ENCODE measurements around the gene SLC49A4. TPM values are rescaled to one million over a fixed set of nuclear protein-coding genes. Genes with fewer than 3 reads are reported as not detected.

SLC49A4 gene
- total RNA-seq, 1 experiment from 2014 or later = 41.6 TPM

DNA sequence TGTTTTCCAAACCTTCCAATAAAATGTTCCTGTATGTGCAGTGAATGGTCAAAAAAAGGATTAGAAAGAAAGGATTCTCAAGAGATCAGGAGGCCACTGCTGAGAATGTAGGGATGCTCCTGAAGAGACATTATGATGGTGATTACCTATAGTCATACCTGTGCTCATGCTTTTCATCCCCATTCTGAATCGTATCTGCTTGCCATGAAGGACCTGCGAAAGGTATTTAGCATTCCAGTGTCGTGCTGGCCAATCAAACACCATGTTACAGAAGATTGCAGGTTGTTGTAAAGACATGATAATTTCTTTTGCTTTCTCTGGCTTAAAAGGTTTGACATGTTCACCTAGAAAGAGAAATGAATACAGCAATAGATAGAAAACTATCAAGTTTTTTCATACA is 17.3 kb upstream of the SLC49A4 start:
- H3K9me3 ChIP-seq = no peaks in the 10 kb centered on the region
- Mint-ChIP-seq H3K27ac (ENCODE audit: unreplicated experiment) (no peak overlapping the region), H3K36me3 (ENCODE audit: insufficient read depth, unreplicated experiment) (peaks cover 6% of the 10 kb centered on the region), H3K9me3 (ENCODE audit: unreplicated experiment) (no peaks in the 10 kb centered on the region), H3K4me1 (ENCODE audit: low read depth, unreplicated experiment) (peaks cover 15% of the 10 kb centered on the region), H3K4me3 (ENCODE audit: unreplicated experiment) (no peak overlapping the region), H3K27me3 (ENCODE audit: insufficient read depth, unreplicated experiment) (no peaks in the 10 kb centered on the region)
- intact Hi-C loops (cut with micrococcal nuclease; ENCODE audit: unreplicated experiment) = no loop called here
- no TSS peak for BruUV-seq (replicated peaks)
- CTCF ChIA-PET = no interaction called here
- no peaks in the 10 kb centered on the region for H3K27me3 ChIP-seq (replicated peaks; ENCODE audit: control insufficient read depth, insufficient read depth, low read length)
- H3K36me3 ChIP-seq (ENCODE audit: control insufficient read depth, insufficient read depth, low read length) = no peaks in the 10 kb centered on the region
- POLR2A ChIA-PET = no interaction called here
- TF ChIP-seq, protein P1, sequence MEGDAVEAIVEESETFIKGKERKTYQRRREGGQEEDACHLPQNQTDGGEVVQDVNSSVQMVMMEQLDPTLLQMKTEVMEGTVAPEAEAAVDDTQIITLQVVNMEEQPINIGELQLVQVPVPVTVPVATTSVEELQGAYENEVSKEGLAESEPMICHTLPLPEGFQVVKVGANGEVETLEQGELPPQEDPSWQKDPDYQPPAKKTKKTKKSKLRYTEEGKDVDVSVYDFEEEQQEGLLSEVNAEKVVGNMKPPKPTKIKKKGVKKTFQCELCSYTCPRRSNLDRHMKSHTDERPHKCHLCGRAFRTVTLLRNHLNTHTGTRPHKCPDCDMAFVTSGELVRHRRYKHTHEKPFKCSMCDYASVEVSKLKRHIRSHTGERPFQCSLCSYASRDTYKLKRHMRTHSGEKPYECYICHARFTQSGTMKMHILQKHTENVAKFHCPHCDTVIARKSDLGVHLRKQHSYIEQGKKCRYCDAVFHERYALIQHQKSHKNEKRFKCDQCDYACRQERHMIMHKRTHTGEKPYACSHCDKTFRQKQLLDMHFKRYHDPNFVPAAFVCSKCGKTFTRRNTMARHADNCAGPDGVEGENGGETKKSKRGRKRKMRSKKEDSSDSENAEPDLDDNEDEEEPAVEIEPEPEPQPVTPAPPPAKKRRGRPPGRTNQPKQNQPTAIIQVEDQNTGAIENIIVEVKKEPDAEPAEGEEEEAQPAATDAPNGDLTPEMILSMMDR (IDR thresholded peaks at IDR 0.05; ENCODE audit: insufficient read depth in 1 of 2, low read depth in 1 of 2, low read length in 1 of 2, severe bottlenecking in 1 of 2, unreplicated experiment in 1 of 2) = no peak
- H3K4me1 ChIP-seq = 0 out of 2 replicates have a peak, but pooled peaks cover 3% of the 10 kb centered on the region
- H3K4me3 ChIP-seq (ENCODE audit: low read depth, low read length) = no peak overlapping the region
- no peak for DNase-seq

DNA sequence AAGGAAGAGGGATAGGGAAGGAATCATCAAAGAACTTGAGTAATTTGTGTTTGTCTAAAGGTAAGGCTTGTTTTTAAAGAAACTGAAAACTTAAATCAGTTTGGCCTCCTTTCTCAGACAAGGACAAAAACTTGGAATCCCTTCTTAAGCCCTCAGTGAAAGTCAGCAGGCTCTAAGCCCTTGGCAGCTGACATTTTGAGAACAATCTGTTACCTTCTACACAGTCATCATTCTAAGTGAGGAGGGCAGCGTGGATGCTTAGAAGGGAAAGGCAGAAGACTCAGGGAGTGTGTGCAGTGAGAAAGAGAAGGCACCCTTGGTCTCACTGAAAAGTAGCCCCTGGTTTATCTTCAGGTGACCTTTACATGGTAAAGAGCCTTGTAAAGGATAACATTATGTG is 12.1 kb upstream of the SLC49A4 start:
- TF ChIP-seq, protein P1 (IDR thresholded peaks at IDR 0.05; ENCODE audit: insufficient read depth in 1 of 2, low read depth in 1 of 2, low read length in 1 of 2, severe bottlenecking in 1 of 2, unreplicated experiment in 1 of 2) = no peak
- Mint-ChIP-seq H3K36me3 (ENCODE audit: insufficient read depth, unreplicated experiment) (peaks cover 12% of the 10 kb centered on the region), H3K27ac (ENCODE audit: unreplicated experiment) (no peak overlapping the region), H3K9me3 (ENCODE audit: unreplicated experiment) (no peaks in the 10 kb centered on the region), H3K4me3 (ENCODE audit: unreplicated experiment) (no peak overlapping the region), H3K4me1 (ENCODE audit: low read depth, unreplicated experiment) (peaks cover 23% of the 10 kb centered on the region), H3K27me3 (ENCODE audit: insufficient read depth, unreplicated experiment) (no peaks in the 10 kb centered on the region)
- ChIA-PET CTCF (no interaction called here), POLR2A (no interaction called here)
- Histone ChIP-seq H3K9me3 (no peaks in the 10 kb centered on the region), H3K4me3 (ENCODE audit: low read depth, low read length) (no peak overlapping the region), H3K27me3 (replicated peaks; ENCODE audit: control insufficient read depth, insufficient read depth, low read length) (no peaks in the 10 kb centered on the region), H3K4me1 (peaks cover 34% of the 10 kb centered on the region), H3K36me3 (ENCODE audit: control insufficient read depth, insufficient read depth, low read length) (no peaks in the 10 kb centered on the region)
- DNase-seq = no peak
- intact Hi-C loops (cut with micrococcal nuclease; ENCODE audit: unreplicated experiment) = no loop called here
- BruUV-seq (replicated peaks) = no TSS peak

DNA sequence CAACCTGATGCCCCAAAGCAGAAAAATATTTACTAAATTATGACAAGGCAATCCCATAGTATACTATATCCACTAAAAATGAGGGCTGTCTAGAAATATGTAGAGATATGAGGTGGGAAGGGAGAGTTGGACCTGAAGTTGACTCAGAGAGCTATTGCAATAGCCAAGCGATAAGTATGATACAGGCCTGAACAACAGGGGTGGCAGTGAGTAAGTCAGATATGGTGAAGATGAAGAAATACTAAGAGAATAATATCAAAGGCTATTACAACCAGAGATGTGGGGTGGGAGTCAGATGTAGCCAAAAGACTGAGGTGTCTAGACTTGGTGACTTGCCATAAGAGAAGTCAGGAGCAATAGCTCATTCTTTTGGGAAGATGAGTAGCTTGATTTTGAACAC is 10.4 kb upstream of the SLC49A4 start:
- no peak for DNase-seq
- H3K36me3 Mint-ChIP-seq (ENCODE audit: insufficient read depth, unreplicated experiment) = peaks cover 12% of the 10 kb centered on the region
- H3K27me3 ChIP-seq (replicated peaks; ENCODE audit: control insufficient read depth, insufficient read depth, low read length) = no peaks in the 10 kb centered on the region
- H3K36me3 ChIP-seq (ENCODE audit: control insufficient read depth, insufficient read depth, low read length) = no peaks in the 10 kb centered on the region
- no peaks in the 10 kb centered on the region for H3K9me3 ChIP-seq
- H3K4me3 Mint-ChIP-seq (ENCODE audit: unreplicated experiment) = peak overlapping the region; percentile 7
- peaks cover 47% of the 10 kb centered on the region for H3K4me1 ChIP-seq
- BruUV-seq (replicated peaks) = no TSS peak
- H3K27ac Mint-ChIP-seq (ENCODE audit: unreplicated experiment) = peak overlapping the region; percentile 77
- H3K27me3 Mint-ChIP-seq (ENCODE audit: insufficient read depth, unreplicated experiment) = no peaks in the 10 kb centered on the region
- ChIA-PET POLR2A (no interaction called here), CTCF (no interaction called here)
- no peak overlapping the region for H3K4me3 ChIP-seq (ENCODE audit: low read depth, low read length)
- no peaks in the 10 kb centered on the region for H3K9me3 Mint-ChIP-seq (ENCODE audit: unreplicated experiment)
- TF ChIP-seq, protein P1 (IDR thresholded peaks at IDR 0.05; ENCODE audit: insufficient read depth in 1 of 2, low read depth in 1 of 2, low read length in 1 of 2, severe bottlenecking in 1 of 2, unreplicated experiment in 1 of 2) = no peak
- intact Hi-C loops (cut with micrococcal nuclease; ENCODE audit: unreplicated experiment) = no loop called here
- peaks cover 30% of the 10 kb centered on the region for H3K4me1 Mint-ChIP-seq (ENCODE audit: low read depth, unreplicated experiment)
